HepG2 (cell line): ENCODE measurements around the gene DLAT. TPM values are rescaled to one million over a fixed set of nuclear protein-coding genes. Genes with fewer than 3 reads are reported as not detected.

Experiments used
- ATAC-seq: fragments of 200-7000 bp; cut with Tn5 transposase; 3 replicates; pipeline ENCODE4 v1.9.1; 2020; ENCODE audit warnings: mild to moderate bottlenecking, moderate library complexity
- BruUV-seq: library from RNA; stranded (reverse); fragments of 400-500 nt; replicated peaks from 2 replicates; lab custom pipeline; 2021; lab: Mats Ljungman, UMichigan
- CTCF ChIA-PET: fragments of 300-600 bp; formaldehyde crosslinking; extraction: SDS; loops from one replicate; lab custom pipeline; 2021; ENCODE audit warnings: low total read pairs, inconsistent platforms, low intra/inter-chr PET ratio; lab: Yijun Ruan, JAX
- POLR2A ChIA-PET: fragments of 350-600 bp; sonication (Branson Sonifier 250); formaldehyde crosslinking; loops from one replicate; lab custom pipeline; 2020; ENCODE audit warnings: antibody characterized with exemption, inconsistent platforms; lab: Yijun Ruan, JAX
- DNase-seq: peaks from one replicate; pipeline ENCODE4 v3.0.0-alpha.2; 2015; ENCODE audit warnings: low spot score
- FAIRE-seq: peaks from 3 replicates; lab custom pipeline; 2011; peaks lifted over from hg19 to GRCh38; lab: Jason Lieb, UNC
- H2AFZ ChIP-seq: one replicate; pipeline ENCODE4 v1.6.1; 2011; ENCODE audit warnings: low read length, inconsistent platforms
- H3K27ac ChIP-seq: fragments of 300-600 bp; 3 replicates; pipeline ENCODE4 v1.8.0; 2011; ENCODE audit warnings: mixed run types, mild to moderate bottlenecking, mixed read lengths, low read length, inconsistent platforms; ENCODE audit not compliant: insufficient read depth; ENCODE audit errors: extremely low read length
- H3K27me3 ChIP-seq, 2 experiments: fragments of 200-600 bp in 1 of 2; 2 replicates in 1 of 2; 3 replicates in 1 of 2; pipeline versions ENCODE4 v1.6.0 to v1.8.0; 2011; ENCODE audit warnings: low read length in 2 of 2, mild to moderate bottlenecking in 2 of 2, moderate library complexity in 2 of 2, inconsistent platforms in 1 of 2; ENCODE audit not compliant: insufficient read depth in 2 of 2, control insufficient read depth in 1 of 2
- H3K36me3 ChIP-seq, 2 experiments: fragments of 200-600 bp in 1 of 2; replicated peaks in 1 of 2; 2 replicates in 1 of 2; 3 replicates in 1 of 2; pipeline versions ENCODE4 v1.5.1 to v1.8.0; 2011; ENCODE audit warnings: low read length in 2 of 2, inconsistent platforms in 1 of 2; ENCODE audit not compliant: insufficient read depth in 2 of 2, control insufficient read depth in 1 of 2
- H3K4me1 ChIP-seq: 2 replicates; pipeline ENCODE4 v1.5.1; 2012; ENCODE audit warnings: low read length, inconsistent platforms; ENCODE audit not compliant: insufficient read depth
- H3K4me2 ChIP-seq: 2 replicates; pipeline ENCODE4 v1.6.0; 2011; ENCODE audit warnings: low read depth, low read length, inconsistent platforms
- H3K4me3 ChIP-seq, 3 experiments: fragments of 200-600 bp in 1 of 3; sonication (generic), shearing (Covaris generic) in 1 of 3; replicated peaks in 1 of 3; 2 replicates each; pipeline ENCODE4 v1.5.1; 2011 to 2016; ENCODE audit warnings: low read length in 3 of 3, inconsistent platforms in 2 of 3, low read depth in 2 of 3, mild to moderate bottlenecking in 2 of 3, control low read depth in 1 of 3, mixed read lengths in 1 of 3; ENCODE audit not compliant: insufficient read depth in 1 of 3
- H3K79me2 ChIP-seq: one replicate; pipeline ENCODE4 v1.6.1; 2011; ENCODE audit warnings: low read length, inconsistent platforms; ENCODE audit not compliant: insufficient read depth
- H3K9ac ChIP-seq: 2 replicates; pipeline ENCODE4 v1.6.0; 2011; ENCODE audit warnings: mild to moderate bottlenecking, low read depth, low read length, inconsistent platforms; ENCODE audit not compliant: insufficient read depth
- H3K9me3 ChIP-seq: 2 replicates; pipeline ENCODE4 v1.5.1; 2012; ENCODE audit warnings: mild to moderate bottlenecking, low read length
- H4K20me1 ChIP-seq: 2 replicates; pipeline ENCODE4 v1.6.0; 2011; ENCODE audit warnings: inconsistent platforms, mild to moderate bottlenecking, low read length, moderate library complexity; ENCODE audit not compliant: insufficient read depth
- ARID2 ChIP-seq: sonication (generic); formaldehyde crosslinking; IDR thresholded peaks from 2 replicates; pipeline ENCODE4 v1.8.1; 2022; ENCODE audit warnings: mild to moderate bottlenecking, missing genetic modification reagents, borderline replicate concordance
- FOXJ3 ChIP-seq: sonication (generic); formaldehyde crosslinking; IDR thresholded peaks from 2 replicates; pipeline ENCODE4 v1.4.0; 2020; ENCODE audit warnings: missing genetic modification reagents, mild to moderate bottlenecking, borderline replicate concordance
- KDM5B ChIP-seq: sonication (generic); formaldehyde crosslinking; IDR thresholded peaks from 2 replicates; pipeline ENCODE4 v1.4.0; 2020; ENCODE audit warnings: missing genetic modification reagents, mild to moderate bottlenecking, borderline replicate concordance
- MAFF ChIP-seq: IDR thresholded peaks from 2 replicates; pipeline ENCODE4 v1.6.1; 2011; ENCODE audit warnings: low read depth, low read length, improper control_type of control experiment
- MAFK ChIP-seq, 2 experiments: IDR thresholded peaks in 1 of 2; conservative IDR thresholded peaks in 1 of 2; 2 replicates each; pipeline ENCODE4 v1.6.1; 2011; ENCODE audit warnings: improper control_type of control experiment in 2 of 2, low read length in 2 of 2
- PHF20 ChIP-seq: sonication (generic); formaldehyde crosslinking; IDR thresholded peaks from 2 replicates; pipeline ENCODE4 v1.5.0; 2020; ENCODE audit warnings: mild to moderate bottlenecking, missing genetic modification reagents
- WGBS: methylation state at CpG from one replicate; pipeline ENCODE4 v1.1.6; 2017; ENCODE audit warnings: low lambda C conversion rate; 5-methylcytosine and 5-hydroxymethylcytosine counted together
- in situ Hi-C: cut with HindIII; loops from 2 replicates; pipeline ENCODE4 v1.10.0; 2017; ENCODE audit warnings: low pct_unique_long_range_greater_than_20kb; ENCODE audit not compliant: extremely low pct_ligation_motif_present
- intact Hi-C: fragments of 100-400 bp; cut with micrococcal nuclease; formaldehyde crosslinking; loops from one replicate; pipeline ENCODE4 v1.10.0; 2022; ENCODE audit not compliant: unreplicated experiment
- polyA plus RNA-seq, 8 experiments: library from polyadenylated mRNA; depleted of rRNA in 3 of 8; stranded (reverse) in 7 of 8; unstranded in 1 of 8; fragments of >200 nt; fragmentation: Illumina TruSeq in 4 of 8; extraction: Trizol in 4 of 8; gene quantifications; 2 replicates each; pipeline versions ENCODE4 v1.2.1 to v1.2.3, GENCODE V29; 2011 to 2016; ENCODE audit warnings: low read depth in 4 of 8, missing spikeins in 1 of 8, mixed read lengths in 1 of 8; ENCODE audit not compliant: insufficient read depth in 1 of 8
- total RNA-seq, 5 experiments: library from RNA; depleted of rRNA; stranded (reverse); fragments of >200 nt; fragmentation: Illumina TruSeq; extraction: Trizol; gene quantifications; 2 replicates each; pipeline ENCODE4 v1.2.3, GENCODE V29; 2016; ENCODE audit warnings: low read depth in 1 of 5
- TF ChIP-seq, protein P1 (sequence below): IDR thresholded peaks from 2 replicates; pipeline ENCODE4 v1.6.1; 2012; ENCODE audit warnings: inconsistent platforms
- TF ChIP-seq, protein P2 (sequence below): sonication (generic); formaldehyde crosslinking; IDR thresholded peaks from 2 replicates; pipeline ENCODE4 v1.4.0; 2020; ENCODE audit warnings: missing genetic modification reagents; ENCODE audit errors: not compliant biosample characterization

Gene DLAT
- total and polyA plus RNA-seq, 2 of the 13 experiments (the other 11 are each of a cell fraction or from before 2014, with no cell fraction given): 26.4 to 62.2 TPM

DNA sequence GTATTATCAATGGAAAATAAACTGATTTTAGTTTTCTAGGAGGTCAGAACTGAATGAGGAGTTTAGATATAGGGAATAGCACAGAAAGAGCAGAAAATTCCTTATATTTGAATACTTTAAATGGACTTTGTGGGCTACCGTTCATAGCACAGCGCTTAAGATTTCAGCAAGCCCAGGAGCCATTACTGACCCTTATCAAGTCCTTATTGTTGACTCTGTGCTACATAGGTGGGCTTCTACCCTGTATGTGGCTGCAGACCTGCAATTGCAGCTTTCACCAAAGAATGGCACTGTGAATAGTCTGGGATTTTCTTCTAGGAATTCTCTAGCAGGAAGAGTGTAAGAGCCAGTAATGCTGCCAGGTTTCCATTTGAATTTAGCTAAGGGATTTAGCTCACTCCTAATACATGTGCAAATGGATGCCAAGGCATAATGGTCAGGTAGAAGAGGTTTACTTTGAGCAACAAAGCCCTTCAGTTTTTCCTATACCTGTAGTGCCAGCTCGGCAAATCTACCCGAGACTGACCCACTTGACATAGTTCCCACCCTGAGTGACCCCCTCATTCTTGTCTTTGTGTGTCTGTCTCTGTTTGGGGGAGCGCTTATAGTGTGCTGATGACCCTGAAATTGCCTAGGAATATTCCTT lies 42.5 kb upstream of the DLAT start:
- ChIA-PET CTCF (interaction anchor here (1.4 to 1.9 kb wide), 2 partner anchors 51 to 104 kb away, joined by 7 to 10 read pairs; partner anchors contain the start of genes CFAP68 and FDXACB1), POLR2A (interaction anchor here (0.6 to 3.0 kb wide), 19 partner anchors 11 to 111 kb away, joined by 3 to 18 read pairs (median 5); partner anchors contain the start of genes ALG9, C11orf52, DIXDC1 and DLAT)
- Histone ChIP-seq H3K4me1 (peaks cover 40% of the 10 kb centered on the region), H3K27ac (peak overlapping the region; percentile 78), H3K36me3 (peaks cover 0 to 29% of the 10 kb centered on the region in 2 experiments; a peak in 2 of 5 replicates), H3K9me3 (no peaks in the 10 kb centered on the region), H3K9ac (peak overlapping the region; percentile 61), H3K27me3 (no peaks in the 10 kb centered on the region), H3K4me2 (peak overlapping the region; percentile 72), H4K20me1 (no peaks in the 10 kb centered on the region), H3K4me3 (peak overlapping the region in 1 of 3 experiments; percentile 48; a peak in 2 of 6 replicates), H2AFZ (peak overlapping the region; percentile 49), H3K79me2 (no peaks in the 10 kb centered on the region)
- 75% methylated on average over 4 of the region's 5 CpGs for WGBS
- ATAC-seq (peak; percentile 8; the same call in 2 of the 3 replicates), DNase-seq (no peak), FAIRE-seq (no peak)
- BruUV-seq: no TSS peak
- in situ Hi-C loops (no loop called here), intact Hi-C loops (loop anchor here (1.0 to 2.0 kb wide), 4 partner anchors 42 to 104 kb away; partner anchors contain the start of gene DLAT)
- TF ChIP-seq ARID2 (CRISPR knock-in tag) (0 out of 2 replicates have a peak, but pooled peaks have one; percentile 55), FOXJ3 (0 out of 2 replicates have a peak, but pooled peaks have one; percentile 5), KDM5B (CRISPR knock-in tag) (no peak), MAFF (peak; percentile 53; the same call in 1 of the 2 replicates), MAFK (conservative IDR thresholded peaks at IDR 0.05 in 1 of 2, IDR thresholded peaks at IDR 0.05 in 1 of 2; ENCODE audit: low read length in 2 of 2) (peak; percentile 26 to 55; a peak in 2 of 4 replicates), PHF20 (CRISPR knock-in tag) (no peak)
- TF ChIP-seq, protein P1, sequence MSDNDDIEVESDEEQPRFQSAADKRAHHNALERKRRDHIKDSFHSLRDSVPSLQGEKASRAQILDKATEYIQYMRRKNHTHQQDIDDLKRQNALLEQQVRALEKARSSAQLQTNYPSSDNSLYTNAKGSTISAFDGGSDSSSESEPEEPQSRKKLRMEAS: peak; percentile 33; the same call in 1 of the 2 replicates
- TF ChIP-seq, protein P2, sequence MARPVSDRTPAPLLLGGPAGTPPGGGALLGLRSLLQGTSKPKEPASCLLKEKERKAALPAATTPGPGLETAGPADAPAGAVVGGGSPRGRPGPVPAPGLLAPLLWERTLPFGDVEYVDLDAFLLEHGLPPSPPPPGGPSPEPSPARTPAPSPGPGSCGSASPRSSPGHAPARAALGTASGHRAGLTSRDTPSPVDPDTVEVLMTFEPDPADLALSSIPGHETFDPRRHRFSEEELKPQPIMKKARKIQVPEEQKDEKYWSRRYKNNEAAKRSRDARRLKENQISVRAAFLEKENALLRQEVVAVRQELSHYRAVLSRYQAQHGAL (CRISPR knock-in tag): no peak
